Measurements from ENCODE around the gene SPOCK3. TPM values are rescaled to one million over a fixed set of nuclear protein-coding genes. Genes with fewer than 3 reads are reported as not detected.

SPOCK3 gene
- polyA plus RNA-seq, 3 donors = 0.31 to 1.9 (median 1.2) TPM

GRCh38 chr4:166846939-166847338 is 387.4 kb downstream of the SPOCK3 start:
- Histone ChIP-seq H2AFZ (ENCODE audit: insufficient read depth, low read depth, low read length, poor library complexity, severe bottlenecking) (no peak overlapping the region), H4K20me1 (ENCODE audit: insufficient read depth, low read length) (no peaks in the 10 kb centered on the region), H3K4me2 (replicated peaks; ENCODE audit: extremely low read depth, low read length, poor library complexity, severe bottlenecking) (no peak overlapping the region), H3K4me1 (ENCODE audit: control insufficient read depth in 1 of 2, insufficient read depth in 2 of 2, low read length in 2 of 2) (no peaks in the 10 kb centered on the region), H3K79me2 (ENCODE audit: insufficient read depth, low read length) (no peaks in the 10 kb centered on the region), H3K9me3 (replicated peaks in 1 of 2; ENCODE audit: control insufficient read depth in 1 of 2, insufficient read depth in 1 of 2, low read length in 2 of 2) (peaks cover 17 to 25% of the 10 kb centered on the region in 2 donors), H3K27me3 (ENCODE audit: control insufficient read depth in 2 of 2, insufficient read depth in 2 of 2, low read length in 2 of 2) (no peaks in the 10 kb centered on the region), H3K9ac (ENCODE audit: insufficient read depth, low read length, poor library complexity, severe bottlenecking) (no peak overlapping the region), H3K36me3 (replicated peaks in 1 of 2; ENCODE audit: control insufficient read depth in 1 of 2, insufficient read depth in 2 of 2, low read length in 2 of 2) (no peaks in the 10 kb centered on the region), H3K4me3 (replicated peaks in 1 of 3; ENCODE audit: low read depth in 2 of 3, low read length in 3 of 3) (no peak overlapping the region), H3K27ac (ENCODE audit: low read depth in 1 of 2, low read length in 2 of 2) (no peak overlapping the region)
- no peak for DNase-seq
- Mint-ChIP-seq H3K9me3 (peaks cover 6 to 20% (median 11%) of the 10 kb centered on the region in 7 donors), H3K27ac (no peak overlapping the region), H3K4me1 (no peaks in the 10 kb centered on the region), H3K27me3 (ENCODE audit: low read depth in 3 of 3) (peaks cover 0 to 1% (median 0%) of the 10 kb centered on the region in 3 donors), H3K4me3 (no peak overlapping the region), H3K36me3 (no peaks in the 10 kb centered on the region)
- intact Hi-C loops (cut with micrococcal nuclease) = no loop called here
- TF ChIP-seq CTCF (IDR thresholded peaks at IDR 0.05) = no peak

- no peaks in the 10 kb centered on the region for H3K27me3 Mint-ChIP-seq (ENCODE audit: low read depth in 3 of 3)
- no peak for TF ChIP-seq CTCF (IDR thresholded peaks at IDR 0.05)
- Histone ChIP-seq H3K4me1 (ENCODE audit: control insufficient read depth in 1 of 2, insufficient read depth in 2 of 2, low read length in 2 of 2) (no peaks in the 10 kb centered on the region), H3K4me3 (replicated peaks in 1 of 3; ENCODE audit: low read depth in 2 of 3, low read length in 3 of 3) (no peak overlapping the region), H3K27me3 (ENCODE audit: control insufficient read depth in 2 of 2, insufficient read depth in 2 of 2, low read length in 2 of 2) (no peaks in the 10 kb centered on the region), H4K20me1 (ENCODE audit: insufficient read depth, low read length) (no peaks in the 10 kb centered on the region), H3K4me2 (replicated peaks; ENCODE audit: extremely low read depth, low read length, poor library complexity, severe bottlenecking) (no peak overlapping the region), H3K27ac (ENCODE audit: low read depth in 1 of 2, low read length in 2 of 2) (no peak overlapping the region), H3K9ac (ENCODE audit: insufficient read depth, low read length, poor library complexity, severe bottlenecking) (no peak overlapping the region), H3K79me2 (ENCODE audit: insufficient read depth, low read length) (no peaks in the 10 kb centered on the region), H2AFZ (ENCODE audit: insufficient read depth, low read depth, low read length, poor library complexity, severe bottlenecking) (no peak overlapping the region), H3K36me3 (replicated peaks in 1 of 2; ENCODE audit: control insufficient read depth in 1 of 2, insufficient read depth in 2 of 2, low read length in 2 of 2) (no peaks in the 10 kb centered on the region), H3K9me3 (replicated peaks in 1 of 2; ENCODE audit: control insufficient read depth in 1 of 2, insufficient read depth in 1 of 2, low read length in 2 of 2) (peaks cover 32 to 34% of the 10 kb centered on the region in 2 donors)
- no peak overlapping the region for H3K27ac Mint-ChIP-seq
- H3K36me3 Mint-ChIP-seq = no peaks in the 10 kb centered on the region
- peaks cover 7 to 26% (median 14%) of the 10 kb centered on the region in 7 donors for H3K9me3 Mint-ChIP-seq
- no peaks in the 10 kb centered on the region for H3K4me1 Mint-ChIP-seq
- WGBS (ENCODE audit: insufficient coverage) = 94% methylated on average over 23 of the region's 24 CpGs
- no peak for DNase-seq
- intact Hi-C loops (cut with micrococcal nuclease) = no loop called here
- H3K4me3 Mint-ChIP-seq = no peak overlapping the region
Measured at GRCh38 chr4:166842795-166843261, 391.5 kb downstream of the SPOCK3 start.

Measured in CD14-positive monocyte (primary cell).